ENCODE results near the gene UVSSA.
"Not testable (repeated sequence)": the region's sequence is repeated elsewhere in the genome, so short reads cannot be mapped to it uniquely, and the experiment has no call there.

Gene UVSSA

GRCh38 chr4:1360423-1361283 is 13.6 kb downstream of the UVSSA start:
- DNase-seq (ENCODE audit: low read depth in 2 of 2, low spot score in 1 of 2), result no peak

DNA sequence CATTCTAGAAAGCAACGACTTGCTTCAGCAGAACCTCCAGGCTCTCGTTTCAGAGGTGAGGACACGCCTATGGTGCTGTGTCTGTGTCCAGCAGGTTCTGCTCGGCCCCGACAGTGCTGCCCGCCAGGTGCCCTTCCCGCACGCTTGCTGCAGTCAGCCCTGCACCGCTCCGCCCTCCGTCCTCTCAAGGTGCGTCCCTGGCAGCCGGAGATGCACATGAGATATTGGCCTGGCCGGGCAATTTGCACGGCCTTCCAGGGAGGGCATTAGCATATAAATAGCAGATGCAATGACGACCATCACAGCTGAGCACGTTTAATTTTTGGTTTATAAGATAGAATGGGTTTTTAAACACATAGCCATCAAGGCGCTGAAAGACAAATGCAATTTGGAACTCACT is 14.4 kb downstream of the UVSSA start:
- no peak for DNase-seq (ENCODE audit: low read depth in 2 of 2, low spot score in 1 of 2)

DNA sequence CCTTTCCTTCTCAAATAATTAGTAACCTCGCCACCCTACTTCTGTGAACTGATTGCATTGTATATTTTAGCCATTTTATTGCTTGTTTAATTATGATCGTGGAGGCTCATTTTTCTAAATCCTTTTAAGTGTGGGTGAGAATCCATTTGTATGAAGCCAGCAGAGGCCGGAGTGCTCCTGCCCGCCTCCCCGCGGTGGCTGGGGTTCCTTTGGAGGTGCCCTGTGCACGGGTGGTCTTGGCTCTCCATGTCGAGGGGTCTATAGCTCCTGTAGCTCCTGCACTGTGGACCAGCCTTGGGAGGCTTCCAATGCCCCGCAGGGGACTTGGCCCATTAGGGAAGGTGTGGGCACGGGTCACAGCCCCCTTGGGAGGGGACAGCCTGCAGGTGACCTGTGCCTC is 15.0 kb downstream of the UVSSA start:
- DNase-seq (ENCODE audit: low read depth in 2 of 2, low spot score in 1 of 2), result no peak

DNA sequence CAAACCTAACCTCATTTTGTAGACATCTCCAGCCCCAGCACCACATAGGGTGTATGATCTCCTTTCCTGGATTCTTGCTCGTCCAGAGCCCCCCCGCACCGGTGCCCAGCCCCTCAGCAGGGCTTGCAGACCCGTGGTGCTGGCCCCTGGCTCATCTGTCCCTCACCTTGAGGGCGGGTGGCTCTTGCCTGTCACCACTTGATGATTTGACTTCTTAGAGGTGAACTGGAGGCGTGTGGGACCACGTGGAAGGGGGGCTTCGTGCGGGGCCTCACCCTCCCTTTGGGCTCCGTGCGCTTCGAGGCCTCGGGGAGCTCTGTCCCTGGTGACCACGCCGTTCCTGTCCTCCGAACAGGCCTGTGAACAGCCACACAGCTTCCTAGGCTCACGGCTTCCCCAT is 15.5 kb downstream of the UVSSA start:
- no peak for DNase-seq (ENCODE audit: low read depth in 2 of 2, low spot score in 1 of 2)

DNA sequence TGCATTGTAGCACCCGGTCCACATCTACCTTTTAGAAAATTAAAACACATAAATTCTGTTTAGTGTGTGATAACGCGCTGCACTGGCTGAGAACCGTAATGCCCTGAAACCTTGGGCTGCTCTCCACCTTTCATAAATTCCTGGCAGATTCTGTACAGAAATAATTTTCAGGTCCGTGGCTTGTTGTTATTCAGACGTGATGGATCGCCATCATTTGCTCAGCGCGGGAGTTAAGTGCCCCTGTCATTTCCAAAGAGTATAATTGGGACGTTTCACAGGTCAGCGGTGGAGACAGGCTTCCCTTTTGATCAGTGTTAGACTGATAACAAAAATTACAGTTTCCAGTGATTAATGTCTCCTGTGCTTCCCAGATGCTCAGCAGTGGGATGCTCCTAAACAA is 16.5 kb downstream of the UVSSA start:
- DNase-seq (ENCODE audit: low read depth in 2 of 2, low spot score in 1 of 2), result no peak

GRCh38 chr4:1364217-1364616 is 17.2 kb downstream of the UVSSA start:
- no peak for DNase-seq (ENCODE audit: low read depth in 2 of 2, low spot score in 1 of 2)

GRCh38 chr4:1364748-1365147 is 17.7 kb downstream of the UVSSA start:
- no peak for DNase-seq (ENCODE audit: low read depth in 2 of 2, low spot score in 1 of 2)

DNA sequence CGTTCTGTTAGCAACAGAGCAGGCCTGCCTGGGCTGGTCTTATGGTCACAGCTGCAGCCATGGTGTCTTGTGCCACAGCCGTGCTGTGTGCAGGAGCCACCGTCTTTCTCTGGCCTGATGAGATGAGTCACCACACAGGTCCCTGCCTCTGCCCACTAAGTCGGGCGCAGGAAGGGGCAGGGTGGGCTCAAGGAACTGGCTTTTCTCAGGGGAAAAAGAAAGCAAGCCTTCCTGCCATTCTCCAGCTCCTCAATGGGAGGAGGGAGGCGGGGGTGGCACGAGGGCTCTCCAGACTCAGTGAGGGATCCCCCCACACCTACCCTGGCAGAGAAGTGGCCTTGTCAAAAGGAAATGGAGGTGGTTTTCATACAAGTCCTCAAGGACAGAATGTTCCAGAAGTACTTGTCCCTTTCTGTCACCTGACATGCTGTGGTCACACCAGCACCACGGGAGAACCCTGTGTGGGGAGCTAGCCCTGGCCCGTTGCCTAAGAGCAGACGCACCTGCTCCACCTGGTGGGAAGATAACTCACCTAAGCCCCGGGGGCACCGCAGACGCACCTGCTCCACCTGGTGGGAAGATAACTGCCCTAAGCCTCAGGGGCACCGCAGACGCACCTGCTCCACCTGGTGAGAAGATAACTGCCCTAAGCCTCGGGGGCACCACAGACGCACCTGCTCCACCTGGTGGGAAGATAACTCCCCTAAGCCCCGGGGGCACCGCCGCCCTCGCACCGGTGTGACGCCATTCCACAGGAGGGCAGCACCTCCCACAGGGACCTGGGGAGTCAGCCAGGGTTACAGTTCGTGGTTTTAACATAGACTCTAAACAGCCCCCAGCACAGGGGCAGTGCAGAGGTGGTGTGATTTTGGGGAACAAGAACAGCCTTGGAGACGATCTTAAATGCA is 18.5 kb downstream of the UVSSA start:
- DNase-seq (ENCODE audit: low read depth in 2 of 2, low spot score in 1 of 2), result no peak

- DNase-seq (ENCODE audit: low read depth in 2 of 2, low spot score in 1 of 2), result no peak
Observed at GRCh38 chr4:1366371-1367229, 19.6 kb downstream of the UVSSA start.

DNA sequence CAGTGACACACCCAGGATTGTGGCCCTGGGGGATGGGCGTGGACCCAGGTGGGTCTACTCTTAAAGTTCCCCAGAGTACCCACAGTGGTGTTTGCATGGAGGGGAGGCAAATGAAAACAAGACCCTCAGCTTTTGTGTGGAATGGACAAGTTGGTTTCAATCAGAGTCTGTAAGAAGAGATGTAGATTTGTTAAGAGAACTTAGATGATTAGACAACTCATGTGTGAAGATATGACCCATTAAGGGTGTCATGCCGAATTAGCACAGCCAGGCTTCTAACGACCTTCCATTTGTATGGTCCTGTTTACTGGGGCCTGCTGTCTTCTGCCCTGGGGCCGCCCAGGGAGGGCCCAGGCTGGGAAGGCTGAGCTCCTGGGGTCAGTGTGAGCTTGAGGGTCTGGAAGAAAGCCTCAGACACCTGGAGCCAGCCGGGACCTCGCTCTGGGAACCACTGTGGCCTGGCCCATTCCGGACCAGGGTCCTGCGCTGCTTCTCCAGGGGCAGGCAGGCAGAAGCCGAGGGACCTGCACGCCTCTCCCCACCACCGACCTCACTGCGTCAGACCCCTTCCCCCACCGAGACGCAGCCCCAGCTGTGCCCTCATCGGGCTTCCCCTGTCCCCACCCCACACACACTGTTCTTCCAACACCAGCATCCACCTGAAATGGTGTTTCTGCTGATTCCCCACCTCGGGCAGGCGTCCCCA is 20.4 kb downstream of the UVSSA start:
- no peak for DNase-seq (ENCODE audit: low read depth in 2 of 2, low spot score in 1 of 2)

DNA sequence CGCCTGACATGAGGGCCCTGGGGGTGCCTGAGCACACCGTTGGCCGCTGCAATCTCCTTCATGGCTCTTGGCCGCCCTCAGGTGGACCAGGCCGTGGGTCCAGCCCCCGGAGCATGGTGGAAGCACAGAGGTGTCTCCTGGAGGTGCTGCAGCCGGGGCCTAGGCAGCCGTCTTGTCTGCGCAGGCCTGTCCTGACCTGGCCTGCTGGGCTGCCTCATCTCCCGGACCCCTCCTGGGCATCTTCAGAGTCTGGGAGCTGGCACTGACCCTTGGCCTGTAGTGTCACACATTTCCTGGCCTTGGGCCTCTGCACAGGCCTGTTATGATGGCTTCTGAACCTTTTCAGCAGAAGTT is 20.9 kb downstream of the UVSSA start:
- no peak for DNase-seq (ENCODE audit: low read depth in 2 of 2, low spot score in 1 of 2)

DNA sequence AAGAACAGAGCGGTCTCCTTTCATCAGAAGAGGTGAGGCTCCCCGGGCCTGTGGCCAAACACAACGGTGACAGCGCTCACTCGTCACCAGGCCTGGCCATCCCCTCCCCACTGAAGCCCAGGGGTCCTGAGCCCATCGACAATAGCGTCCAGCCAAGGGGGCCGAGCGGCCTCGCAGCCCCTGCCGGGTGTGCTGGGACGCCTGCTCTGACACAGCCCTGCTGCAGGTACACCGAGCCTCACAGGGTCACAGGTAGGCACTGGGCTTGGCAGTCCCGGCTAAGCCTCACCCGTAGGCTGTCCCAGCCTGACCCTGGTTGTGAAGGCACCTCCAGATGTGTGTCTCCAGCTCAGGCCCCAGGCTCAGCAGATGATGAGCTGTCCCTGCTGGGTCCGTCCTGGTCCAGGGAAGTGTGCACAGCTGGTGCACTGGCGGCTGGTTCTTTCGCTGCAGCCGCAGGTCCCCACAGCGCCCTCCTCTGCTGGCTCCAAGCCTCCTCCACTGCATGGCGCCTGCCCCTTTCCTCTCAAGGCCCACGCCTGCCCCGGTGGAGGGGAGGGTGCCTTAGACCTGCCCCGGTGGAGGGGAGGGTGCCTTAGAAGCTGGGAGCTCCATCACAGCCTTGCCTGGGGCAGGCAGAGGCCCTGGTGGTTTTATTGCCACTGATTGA is 21.5 kb downstream of the UVSSA start:
- DNase-seq (ENCODE audit: low read depth in 2 of 2, low spot score in 1 of 2), result no peak

GRCh38 chr4:1369091-1369450 is 22.1 kb downstream of the UVSSA start:
- DNase-seq (ENCODE audit: low read depth in 2 of 2, low spot score in 1 of 2), result no peak

- no peak for DNase-seq (ENCODE audit: low read depth in 2 of 2, low spot score in 1 of 2)
Observed at GRCh38 chr4:1369479-1370079, 22.6 kb downstream of the UVSSA start.

- DNase-seq (ENCODE audit: low read depth in 2 of 2, low spot score in 1 of 2), result no peak
Observed at GRCh38 chr4:1370321-1371124, 23.5 kb downstream of the UVSSA start.

GRCh38 chr4:1371176-1372165 is 24.5 kb downstream of the UVSSA start:
- no peak for DNase-seq (ENCODE audit: low read depth in 2 of 2, low spot score in 1 of 2)

GRCh38 chr4:1372576-1372975 is 25.6 kb downstream of the UVSSA start:
- DNase-seq (ENCODE audit: low read depth in 2 of 2, low spot score in 1 of 2), result not testable (repeated sequence)
